ENCODE data around the gene PAX2.

Gene PAX2

DNA sequence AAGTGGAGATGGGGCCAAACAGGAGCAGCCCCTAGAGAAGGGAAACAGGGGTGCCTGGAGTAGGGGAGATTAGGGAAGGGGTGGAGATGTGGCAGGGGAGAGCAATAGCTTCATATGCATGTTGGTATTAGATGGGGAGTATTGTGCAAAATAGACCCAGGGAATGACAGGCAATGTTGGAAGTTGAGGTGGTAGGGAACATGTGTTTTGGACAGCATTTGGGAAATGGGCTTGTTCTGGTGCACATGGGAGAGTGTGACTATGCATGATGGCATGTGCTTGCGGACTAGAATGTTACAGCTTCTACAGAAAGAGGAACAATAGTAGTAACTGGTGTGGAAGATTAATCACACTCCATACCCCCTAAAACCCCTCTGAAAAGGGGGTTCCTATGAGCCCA, 10.4 kb downstream of the PAX2 start:
- DNase-seq (ENCODE audit: low spot score), result no peak

DNA sequence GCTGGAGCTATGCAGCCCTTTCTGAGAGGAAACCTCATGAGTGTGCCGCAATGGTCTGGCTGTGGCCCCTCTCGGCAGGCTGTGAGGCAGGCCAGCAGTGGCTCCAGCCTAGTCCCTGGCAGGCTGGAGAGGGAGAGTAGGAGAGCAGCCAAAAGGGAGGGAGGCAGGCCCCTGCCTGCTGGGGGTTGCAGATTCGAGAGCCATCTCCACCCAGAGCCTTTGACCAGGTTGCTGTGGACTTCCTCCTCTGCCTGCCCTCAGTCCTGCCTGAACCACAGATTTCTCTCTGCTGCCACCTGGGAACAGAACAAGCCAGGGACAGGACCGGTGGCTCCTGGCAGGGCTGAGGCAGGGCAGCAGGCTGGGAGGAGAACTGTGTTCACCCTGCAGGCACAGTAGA, 13.9 kb downstream of the PAX2 start:
- DNase-seq (ENCODE audit: low spot score), result no peak

DNA sequence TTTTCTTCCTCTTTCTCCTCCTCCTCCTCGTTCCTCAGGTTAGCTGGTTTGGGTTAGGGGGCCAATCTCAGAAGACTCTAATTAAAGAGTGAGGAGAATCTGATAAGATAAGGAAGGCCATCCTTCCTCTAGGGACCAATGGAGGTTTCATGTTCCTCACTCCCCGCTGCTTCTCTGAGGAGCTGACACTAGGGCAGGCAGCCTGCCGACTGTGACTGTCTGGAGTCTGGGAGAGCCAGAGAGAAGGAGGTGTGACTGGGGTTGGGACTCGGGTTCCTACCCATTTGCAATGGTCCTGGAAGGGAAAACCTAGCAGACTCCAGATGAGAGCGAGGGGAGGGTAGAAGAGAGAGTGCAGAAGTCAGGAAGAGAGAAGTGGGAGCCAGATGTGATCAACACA, 15.3 kb downstream of the PAX2 start:
- no peak for DNase-seq (ENCODE audit: low spot score)

DNA sequence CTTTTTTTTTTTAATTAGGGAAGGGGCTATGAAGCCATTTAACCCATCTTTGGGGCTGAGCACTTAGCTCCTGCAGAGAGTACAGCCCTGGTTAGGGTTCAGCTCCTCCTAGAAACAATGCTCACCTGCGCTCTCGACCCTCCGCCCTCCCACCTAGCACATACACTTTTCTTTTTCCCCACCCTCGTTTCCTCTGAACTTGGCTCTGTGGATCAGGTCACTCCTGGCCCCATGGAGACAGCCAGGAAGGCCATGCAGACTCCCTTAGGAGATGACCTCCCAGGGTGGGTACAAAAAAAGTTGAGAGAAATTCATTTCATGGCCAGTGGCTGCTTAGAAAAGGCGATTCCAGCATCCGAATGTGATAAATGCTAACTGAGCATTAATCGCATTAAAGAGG, 15.8 kb downstream of the PAX2 start:
- DNase-seq (ENCODE audit: low spot score), result no peak

DNA sequence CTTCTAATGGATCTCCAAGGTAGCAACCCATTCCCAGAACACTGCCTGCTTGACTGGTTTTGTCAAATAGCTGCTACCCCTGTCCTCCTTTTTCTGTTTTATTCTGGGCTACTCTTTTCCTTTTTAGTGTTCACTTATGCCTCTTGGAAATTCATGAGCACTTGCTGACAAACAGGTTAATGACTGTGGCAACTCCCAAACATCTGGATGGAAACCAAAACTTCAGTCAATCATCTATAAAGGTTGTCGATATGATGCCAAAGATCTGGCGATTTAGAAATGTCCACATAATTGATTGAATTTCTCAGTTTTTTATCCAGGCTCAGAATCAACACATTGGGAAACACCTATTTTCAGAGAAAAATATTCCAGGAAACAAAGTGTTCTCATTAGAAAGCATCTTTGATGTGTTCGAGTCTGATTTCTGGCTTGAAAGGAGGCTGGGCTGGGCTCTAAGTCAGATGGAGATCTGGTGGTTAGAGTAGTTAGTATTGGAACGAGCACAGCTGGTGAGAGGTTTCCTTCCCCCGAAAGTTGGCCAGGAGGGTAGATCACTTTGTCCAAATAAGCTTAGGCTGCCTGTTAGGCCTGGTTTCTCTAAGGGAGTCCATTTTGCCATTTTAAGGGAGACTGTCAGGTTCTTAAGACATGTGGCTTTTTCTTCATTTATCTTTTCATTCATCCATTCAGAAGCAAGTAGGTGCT, 17.8 kb downstream of the PAX2 start:
- DNase-seq (ENCODE audit: low spot score), result no peak

DNA sequence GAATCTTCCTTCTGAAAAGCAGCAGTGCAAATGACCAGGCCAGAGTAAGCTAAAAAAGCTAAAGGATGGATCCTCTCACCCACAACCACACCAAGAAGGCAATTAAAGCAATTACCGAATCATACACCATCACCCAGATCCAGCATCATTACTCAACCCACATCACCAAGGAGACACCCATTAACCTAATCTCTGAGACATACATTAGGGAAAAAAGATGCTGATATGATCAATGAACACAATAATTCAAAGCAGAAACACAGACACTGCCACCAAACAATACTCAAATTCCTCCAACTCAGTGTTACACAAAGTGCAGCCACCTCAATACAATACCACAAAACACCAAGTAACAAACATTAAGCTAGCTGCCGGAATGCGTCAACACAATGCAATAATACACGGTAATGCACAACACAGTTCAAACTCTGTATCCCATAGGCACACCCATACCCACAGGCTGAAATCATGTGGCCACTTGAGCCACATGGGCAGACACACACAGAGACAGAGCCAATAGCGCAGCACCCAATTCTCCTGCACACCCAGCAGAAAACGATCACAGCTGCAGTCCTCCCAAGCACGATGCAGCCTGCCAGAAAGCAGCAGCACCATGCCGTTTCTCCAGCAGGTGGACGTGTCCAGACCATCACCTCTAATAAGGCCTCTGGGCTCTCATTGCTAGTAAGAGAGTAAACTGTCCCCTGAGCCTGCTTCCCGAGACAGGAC, 21.5 kb downstream of the PAX2 start:
- DNase-seq (ENCODE audit: low spot score), result no peak

DNA sequence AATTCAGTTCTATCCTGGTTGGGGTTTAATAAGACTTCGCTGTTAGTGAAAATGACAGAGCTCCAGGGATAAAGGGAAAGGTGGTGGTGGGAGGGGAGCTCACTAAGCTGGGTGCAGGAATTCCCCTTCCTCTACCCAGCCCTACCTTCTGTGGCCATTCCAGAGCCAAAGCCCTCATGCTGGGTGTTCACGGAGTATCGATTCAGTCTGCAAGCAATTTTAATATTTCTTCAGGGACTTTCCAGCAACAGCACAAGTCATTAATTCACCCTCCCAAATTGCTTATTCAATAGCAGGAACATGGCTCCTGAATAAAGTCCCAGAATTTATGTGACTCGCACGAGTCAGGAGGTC, 22.0 kb downstream of the PAX2 start:
- DNase-seq (ENCODE audit: low spot score), result no peak

DNA sequence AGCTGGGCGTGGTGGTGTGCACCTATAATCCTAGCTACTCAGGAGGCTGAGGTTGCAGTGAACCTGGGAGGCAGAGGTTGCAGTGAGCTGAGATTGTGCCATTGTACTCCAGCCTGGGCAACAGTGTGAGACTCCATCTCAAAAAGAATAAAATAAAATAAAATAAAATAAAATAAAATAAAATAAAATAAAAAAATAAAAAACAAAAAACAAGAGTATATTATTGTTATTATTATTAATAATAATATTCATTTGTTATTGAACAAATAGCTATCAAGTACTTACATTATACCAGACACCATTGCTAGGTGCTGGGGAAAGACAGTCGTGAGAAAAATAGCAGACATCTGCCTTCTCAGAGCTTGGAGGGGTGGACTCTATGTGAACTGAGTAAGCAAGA, 24.1 kb downstream of the PAX2 start:
- no peak for DNase-seq (ENCODE audit: low spot score)

DNA sequence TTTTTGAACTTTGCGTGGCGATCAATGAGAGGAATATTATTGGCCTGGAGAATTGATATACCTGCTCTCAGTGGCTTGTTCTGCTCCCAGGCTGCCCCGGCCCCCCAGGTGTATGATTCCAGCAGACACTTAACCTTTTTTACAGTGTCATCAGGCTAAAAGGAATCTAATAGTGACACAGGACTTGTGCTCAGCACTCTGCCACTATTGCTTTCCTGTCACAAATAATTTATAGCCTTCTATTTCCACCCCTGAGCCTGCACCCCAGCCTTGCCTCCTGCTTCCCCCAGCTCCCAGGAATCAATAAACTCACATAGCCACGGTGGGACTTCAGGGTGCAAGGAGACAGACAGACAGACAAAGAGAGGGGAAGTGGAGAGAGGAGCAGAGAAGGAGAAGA, 28.3 kb downstream of the PAX2 start:
- no peak for DNase-seq (ENCODE audit: low spot score)

DNA sequence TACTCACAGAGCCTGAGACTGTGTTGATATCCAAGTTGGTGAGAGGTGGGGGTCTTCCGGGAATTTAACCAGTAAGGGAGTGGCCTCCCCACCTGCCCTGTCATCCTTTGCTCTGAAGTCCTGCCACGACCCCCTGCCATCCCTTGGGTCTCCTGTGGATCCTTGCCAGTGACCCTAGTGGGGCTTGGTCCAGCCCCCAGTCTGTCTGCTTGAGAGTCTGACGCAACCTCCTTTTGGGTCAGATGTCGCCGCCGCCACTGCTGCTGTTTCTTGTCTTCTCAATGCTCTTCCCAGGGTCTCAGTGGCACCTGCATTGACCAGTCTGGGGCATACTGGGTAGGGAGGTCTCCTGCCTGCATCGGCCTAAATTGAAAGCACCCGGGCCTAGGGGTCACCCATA, 28.8 kb downstream of the PAX2 start:
- DNase-seq (ENCODE audit: low spot score), result no peak

DNA sequence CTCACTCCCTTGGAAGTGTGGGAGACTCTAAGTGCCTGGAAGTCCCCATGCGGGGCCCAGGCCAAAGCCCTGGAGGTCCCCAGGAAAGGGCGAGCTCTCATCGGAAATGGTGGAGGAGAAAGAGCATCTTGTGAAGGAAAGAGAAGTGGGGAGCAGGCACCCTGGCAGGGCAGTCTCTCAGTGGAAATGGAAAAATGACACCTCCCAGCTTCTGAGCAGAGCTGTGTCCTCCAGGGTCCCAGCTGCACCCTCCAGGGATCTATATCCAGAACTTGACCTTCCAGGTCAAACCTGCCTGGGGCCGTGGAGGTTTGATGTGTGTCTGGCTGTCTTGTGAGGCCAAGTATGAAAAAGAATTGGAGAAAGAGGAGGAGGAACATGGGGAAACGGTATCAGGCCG, 29.5 kb downstream of the PAX2 start:
- DNase-seq (ENCODE audit: low spot score), result no peak

DNA sequence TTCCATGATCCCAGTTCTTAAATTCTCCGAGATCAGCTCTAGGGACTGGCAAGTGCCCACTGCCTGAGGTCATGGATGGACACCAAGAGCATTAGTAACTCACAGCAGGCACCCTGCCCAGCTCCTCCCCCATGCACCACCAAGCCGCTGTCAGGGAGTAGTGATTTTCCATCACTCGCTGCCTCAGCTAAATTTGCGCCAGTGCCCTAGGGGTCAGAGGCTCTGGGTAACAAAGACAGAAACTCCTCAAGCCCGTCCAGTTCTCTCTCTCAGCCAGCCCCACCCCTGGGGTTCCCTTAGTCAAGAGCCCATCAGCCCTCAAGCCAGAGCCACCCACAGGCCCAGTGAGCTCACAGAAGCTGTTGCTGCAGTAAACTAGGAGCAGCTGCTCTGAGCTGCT, 30.0 kb downstream of the PAX2 start:
- DNase-seq (ENCODE audit: low spot score), result no peak

DNA sequence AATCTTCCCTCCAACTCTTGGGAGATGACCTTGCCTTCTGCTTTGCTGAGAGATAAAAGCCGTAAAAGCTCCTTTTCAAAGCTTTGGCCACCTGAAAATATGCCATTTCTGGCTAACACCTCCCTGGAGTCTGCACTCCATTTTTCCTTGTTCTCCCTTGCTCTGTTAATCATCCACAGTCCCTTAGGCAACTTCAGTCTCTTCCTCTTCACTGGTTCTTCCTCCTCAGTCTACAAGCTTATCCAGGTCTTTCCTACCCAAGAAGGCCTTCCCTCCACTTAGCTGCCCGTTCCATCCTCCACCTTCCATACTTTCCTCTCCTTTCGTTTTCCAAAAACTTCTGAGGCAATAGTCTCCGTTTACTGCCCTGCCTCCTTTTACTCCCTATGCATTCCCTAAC, 30.5 kb downstream of the PAX2 start:
- no peak for DNase-seq (ENCODE audit: low spot score)

DNA sequence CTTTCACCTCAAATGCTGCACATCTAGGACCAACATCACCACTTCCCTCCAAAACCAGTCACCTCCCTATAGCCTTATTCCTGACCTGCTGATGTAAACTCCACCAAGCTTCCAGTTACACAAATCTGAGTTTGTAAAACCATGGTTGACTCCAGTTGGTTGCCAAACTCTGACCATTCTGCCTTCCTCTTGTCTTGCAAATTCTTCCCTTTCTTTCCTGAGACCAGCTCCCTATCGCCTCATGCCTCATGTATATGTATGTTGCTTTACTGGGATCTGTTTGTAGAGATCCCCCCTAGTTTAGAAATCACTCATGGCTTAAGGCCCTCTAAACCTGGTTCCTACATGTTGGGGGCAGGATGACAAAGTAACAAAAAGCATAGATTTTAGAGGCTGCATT, 31.3 kb downstream of the PAX2 start:
- no peak for DNase-seq (ENCODE audit: low spot score)

DNA sequence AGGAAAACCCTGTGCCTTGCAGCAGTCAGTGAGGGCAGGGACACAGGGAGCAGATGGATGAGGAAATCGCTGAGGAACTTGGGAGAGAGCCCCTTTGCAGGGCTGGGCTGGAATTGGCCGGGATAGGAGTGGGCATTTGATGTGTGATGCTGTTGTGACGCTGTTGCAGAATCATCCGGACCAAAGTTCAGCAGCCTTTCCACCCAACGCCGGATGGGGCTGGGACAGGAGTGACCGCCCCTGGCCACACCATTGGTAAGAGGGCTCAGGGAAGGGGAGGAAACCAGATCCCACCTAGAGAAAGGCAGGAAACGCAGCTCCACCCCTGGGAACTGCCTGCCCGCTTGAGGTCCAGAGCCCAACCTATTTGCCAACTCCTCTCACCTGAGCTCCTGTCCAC, 33.9 kb downstream of the PAX2 start:
- no peak for DNase-seq (ENCODE audit: low spot score)

DNA sequence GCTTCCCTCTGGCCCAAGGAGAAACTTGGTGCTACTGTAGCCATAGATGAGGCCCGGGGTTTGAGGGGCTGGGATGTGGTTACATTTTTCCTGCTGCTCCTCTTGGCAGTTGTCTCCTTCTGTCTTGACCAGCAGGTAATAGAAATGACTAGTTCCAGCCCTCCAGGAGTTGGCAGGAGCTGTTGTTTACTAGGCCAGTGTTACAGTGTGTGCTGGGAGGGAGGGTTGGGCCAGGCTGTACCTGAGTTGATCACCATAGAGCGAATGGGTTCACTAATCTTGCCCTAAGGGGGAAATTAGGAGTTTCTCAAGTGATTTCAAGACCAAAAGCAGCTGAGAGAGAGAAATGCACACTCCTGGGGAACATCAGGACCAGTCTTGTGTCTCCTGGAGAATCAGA, 34.9 kb downstream of the PAX2 start:
- DNase-seq (ENCODE audit: low spot score), result no peak

DNA sequence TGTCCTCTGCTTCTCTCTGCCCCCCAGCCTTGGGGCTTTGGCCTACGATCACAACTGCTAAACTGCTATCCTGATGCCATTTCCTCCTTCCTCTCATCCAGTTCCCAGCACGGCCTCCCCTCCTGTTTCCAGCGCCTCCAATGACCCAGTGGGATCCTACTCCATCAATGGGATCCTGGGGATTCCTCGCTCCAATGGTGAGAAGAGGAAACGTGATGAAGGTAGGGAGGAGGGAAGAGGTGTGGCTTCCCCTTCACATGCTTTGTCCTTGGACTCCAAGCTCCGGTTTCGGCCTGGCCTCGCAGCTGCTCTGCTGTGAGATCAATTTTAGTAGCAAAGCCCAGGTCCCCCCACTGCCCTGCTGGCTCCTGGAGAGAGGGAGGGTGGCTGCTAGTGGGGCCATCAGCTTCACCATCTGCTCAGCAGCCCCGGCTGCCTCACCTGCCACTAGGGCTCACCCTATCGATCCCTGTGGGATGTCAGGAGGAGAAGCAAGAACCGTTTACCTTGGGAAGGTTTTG, 35.8 kb downstream of the PAX2 start:
- no peak for DNase-seq (ENCODE audit: low spot score)

DNA sequence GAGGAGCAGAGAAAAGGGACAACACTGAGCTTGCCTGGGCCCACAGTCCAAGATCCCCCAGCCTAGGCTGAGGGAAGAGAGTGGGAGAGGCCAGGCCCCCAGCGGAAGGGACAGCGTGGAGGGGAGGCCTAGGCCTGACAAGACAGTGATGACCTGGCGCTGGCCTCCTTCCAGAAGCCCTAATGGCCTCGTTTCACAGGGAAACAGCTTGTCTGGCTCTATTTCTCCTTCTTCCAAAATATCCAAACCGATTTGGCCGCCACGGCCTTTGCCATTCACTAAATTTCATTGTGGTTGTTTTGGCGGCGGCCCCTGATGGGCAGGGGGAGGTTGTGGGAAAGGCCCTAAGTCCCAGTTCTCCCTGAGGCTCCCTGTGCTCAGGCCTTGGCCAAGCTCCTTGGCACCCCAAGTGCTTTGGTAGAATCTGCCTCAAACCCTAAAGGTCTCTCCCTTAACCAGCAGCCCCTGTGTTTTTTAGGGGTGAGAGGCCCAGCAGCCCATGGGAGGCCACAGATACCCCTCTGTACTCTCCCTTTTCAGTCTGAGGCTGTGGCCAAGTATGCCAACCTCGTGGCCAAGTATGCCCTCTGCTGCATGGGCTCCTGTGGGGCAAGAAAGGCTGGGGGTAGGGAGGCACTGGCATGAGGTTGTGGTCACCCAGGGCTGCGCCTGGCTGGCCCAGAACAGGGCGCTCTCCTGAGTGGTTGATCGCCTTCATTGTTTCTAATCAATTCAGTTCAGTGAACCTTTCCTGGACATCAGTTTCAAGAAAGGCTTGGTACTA, 37.3 kb downstream of the PAX2 start:
- no peak for DNase-seq (ENCODE audit: low spot score)

DNA sequence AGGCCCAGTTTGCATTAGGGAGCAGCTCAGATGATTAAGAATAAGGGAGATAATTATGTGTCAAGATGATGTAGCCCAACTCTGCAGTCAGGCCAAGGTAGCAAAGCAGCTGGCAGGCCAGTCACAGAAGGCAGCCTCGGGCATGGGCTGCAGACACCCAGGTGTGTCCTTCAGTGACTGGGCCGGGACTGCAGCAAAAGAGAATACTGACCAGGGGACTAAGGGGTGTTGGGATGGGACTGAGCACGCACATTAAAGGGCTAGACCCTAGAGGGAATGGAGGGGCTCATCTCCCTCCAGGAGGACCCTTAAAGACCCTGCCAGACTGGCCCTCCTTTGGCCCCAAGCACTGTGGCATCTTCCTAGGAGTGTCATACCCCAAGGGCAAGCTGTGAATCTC, 38.7 kb downstream of the PAX2 start:
- DNase-seq (ENCODE audit: low spot score), result no peak

DNA sequence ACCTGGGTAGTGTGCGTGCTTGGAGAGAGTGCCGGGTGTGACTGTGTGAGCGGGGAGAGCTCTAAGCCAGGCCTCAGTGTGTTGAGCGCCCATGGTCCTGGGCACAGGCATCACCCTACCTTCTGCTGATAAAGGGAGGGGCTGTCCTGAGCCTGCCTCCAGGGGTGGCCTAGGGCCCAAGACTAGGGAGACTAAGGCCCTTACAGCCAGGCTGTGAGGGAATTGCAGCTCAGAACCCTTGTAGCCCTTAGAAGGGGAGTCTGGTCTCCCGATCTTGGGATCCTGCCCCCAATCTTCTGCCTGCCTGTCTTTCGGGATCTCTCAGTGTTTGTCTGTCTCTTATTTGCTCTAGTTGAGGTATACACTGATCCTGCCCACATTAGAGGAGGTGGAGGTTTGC, 41.2 kb downstream of the PAX2 start:
- no peak for DNase-seq (ENCODE audit: low spot score)

DNA sequence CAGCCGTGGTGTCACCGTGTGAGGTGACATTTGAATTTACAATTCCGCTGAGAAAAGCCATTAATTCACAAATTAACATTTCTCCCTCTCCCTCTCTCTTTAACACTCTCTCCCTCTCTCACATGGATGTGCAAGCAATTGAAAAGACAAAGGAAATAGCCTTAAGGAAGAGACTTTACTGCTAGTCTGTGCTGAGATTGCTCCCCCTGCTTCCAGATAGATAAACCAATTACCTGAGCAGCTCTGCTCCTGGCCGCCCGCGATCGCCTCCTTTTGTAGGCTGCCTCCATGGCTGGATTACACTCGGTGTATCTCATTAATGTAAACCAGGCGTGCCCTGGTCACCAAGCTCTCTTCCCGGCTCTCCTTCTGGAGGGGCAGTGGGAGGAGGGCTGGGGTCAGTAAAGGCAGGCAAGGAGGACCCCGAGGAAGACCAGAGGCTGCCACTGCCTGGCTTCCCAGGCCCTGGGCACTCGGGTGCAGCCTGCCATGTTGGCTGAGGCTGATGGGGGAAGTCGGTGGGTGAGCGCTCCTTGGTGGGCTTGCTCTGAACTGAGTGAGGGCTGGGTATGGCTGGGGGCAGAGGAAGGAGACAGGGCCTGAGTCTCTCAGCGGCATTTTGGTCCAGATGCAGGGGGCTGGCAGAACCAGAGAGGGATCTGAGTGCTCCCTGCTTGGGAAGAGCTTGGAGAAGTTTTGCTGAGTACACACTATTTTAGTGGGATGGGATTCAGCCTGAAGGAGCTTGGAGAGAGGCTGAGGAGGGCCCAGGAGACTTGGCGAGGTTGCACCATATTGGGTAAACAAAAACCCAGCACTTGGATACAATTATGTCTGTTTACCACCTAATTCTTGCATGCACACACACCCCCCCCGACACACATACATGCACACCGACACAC, 42.9 kb downstream of the PAX2 start:
- DNase-seq (ENCODE audit: low spot score), result no peak

DNA sequence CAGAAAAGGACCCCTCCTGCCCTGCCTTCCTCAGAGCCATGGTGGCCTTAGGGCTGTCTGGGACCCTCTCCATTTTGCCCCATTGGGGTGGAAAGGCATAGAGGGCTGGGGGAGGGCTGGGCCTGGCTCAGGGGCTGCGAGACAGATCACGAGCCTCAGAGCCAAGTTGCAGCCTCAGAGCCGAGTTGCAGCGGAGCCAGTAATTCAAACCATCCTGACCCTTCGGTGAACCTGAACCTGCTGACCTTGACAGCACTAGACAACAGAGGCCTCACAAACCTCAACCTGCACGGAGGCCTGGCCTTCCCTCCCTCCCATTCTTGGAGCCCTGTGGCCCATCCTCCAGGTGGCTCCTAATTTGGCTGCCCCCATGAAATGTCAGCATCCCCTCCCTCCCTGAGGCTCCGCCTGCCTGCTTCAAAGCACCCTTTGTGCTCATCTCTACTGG, 45.4 kb downstream of the PAX2 start:
- no peak for DNase-seq (ENCODE audit: low spot score)

Data from D341Med (cell line).